HG03439 (cell line): Measurements from ENCODE around the gene THAP9.
A peak's percentile ranks its signal among the peaks of the same experiment; 100 is the strongest.
"Not testable (repeated sequence)": the region's sequence is repeated elsewhere in the genome, so short reads cannot be mapped to it uniquely, and the experiment has no call there.

Experiments
- ATAC-seq: cut with Tn5 transposase; IDR thresholded peaks from one replicate; pipeline ENCODE4 v1.9.1; 2021; ENCODE audit warnings: mild to moderate bottlenecking, moderate library complexity; ENCODE audit not compliant: unreplicated experiment

The THAP9 gene

DNA sequence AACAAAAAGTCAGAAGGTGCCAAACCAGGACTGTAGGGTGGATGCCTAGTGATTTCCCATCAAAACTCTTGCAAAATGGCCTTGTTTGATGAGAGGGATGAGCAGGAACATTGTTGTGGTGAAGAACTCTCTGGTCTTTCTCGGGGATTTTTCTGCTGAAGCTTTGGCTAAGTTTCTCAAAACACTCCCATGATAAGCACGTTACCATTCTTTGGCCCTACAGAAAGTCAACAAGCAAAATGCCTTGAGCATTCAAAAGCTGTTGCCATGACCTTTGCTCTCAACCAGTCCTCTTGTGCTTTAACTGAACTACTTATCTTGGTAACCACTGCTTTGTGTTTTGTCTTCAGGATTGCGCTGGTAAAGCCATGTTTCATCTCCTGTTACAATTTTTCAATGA is 6.6 kb upstream of the THAP9 start:
- ATAC-seq: no peak

DNA sequence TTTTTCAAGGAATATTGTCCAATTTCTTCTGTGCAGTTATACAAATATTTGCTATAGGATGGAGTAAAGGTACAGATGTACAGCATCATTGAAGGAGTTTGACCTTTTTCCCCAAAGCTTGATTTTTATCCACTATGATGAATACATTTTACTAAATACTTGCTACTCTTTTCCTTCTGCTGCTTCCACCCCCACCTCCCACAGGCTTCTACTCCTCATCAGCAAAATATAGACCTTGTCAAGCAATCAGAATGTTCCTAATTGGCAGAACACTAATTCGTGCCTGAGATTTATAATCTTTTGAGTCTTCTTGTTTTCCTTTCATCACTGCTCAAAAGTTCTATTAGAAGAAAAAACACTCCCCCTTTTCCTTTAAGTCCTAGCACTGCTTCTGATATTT is 3.8 kb upstream of the THAP9 start:
- no peak for ATAC-seq

DNA sequence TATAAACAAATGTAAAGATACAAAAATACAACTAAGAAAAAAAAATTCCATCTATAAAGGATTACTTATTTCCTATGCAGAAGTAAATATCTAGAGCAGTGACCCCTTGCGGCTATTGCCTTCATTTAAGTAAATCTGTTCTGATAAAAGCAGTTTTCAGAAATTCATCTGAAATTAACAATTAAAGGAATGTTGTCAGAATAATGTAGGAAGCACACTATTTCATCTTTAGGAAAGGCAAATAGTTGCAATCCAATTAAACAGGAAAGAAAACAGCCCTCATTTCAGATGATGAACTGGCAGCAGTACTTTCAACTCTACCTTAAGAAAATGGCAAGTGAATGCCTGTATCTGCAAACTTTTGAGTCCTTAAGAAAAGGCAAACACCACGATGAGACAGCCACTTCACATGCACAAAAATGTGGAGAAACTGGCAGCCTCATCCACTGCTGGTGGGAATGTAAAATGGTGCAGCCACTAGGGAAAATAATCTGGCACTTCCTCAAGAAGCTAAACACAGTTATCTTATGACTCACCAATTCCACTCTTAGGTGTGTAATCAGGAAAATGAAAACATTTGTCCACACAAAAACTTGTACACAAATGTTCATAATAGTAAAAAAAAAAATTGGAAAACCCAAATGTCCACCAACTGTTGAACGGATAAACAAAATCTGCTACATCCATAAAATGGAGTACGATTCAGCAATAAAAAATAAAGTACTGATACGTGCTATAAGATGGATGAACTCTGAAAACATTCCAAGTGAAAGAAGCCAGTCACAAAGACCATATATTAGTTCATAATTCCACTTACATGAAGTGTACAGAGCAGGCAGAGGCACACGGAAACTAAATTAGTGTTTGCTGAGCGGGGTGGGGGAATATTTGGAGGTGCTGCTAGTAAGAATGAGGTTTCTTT is 2.0 kb upstream of the THAP9 start:
- ATAC-seq: no peak

DNA sequence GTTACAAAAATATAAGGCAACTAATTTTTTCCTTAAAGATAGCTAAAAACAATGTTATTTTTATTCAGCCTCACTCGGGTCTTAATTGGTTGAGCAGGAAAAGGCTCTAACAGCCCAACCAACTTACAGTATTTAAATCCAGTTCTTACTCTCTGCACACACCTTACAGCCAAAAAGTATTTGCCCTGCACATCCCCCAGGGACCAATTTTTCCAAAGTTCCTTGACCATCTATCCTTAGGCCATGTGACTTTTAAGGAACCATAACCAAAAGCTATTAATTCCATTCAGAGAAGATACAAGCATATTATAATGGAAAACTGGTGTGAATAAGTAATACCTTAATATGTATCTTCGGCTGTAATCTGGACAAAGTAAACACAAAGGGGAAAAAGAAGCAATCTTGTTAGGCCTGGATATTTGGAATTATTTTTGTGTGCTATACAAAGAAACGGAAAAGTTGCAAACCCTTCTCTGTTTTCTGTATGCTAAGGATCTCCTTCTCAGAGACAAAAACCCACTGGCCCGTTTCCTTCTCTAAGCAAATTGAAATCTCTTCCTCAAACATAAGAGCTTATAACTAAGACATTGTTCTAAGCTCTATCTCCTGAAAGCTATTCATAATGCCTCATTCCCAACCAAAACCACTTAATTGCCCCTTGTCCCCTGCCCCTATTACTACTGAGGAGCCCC is 1.0 kb upstream of the THAP9 start:
- ATAC-seq: no peak

DNA sequence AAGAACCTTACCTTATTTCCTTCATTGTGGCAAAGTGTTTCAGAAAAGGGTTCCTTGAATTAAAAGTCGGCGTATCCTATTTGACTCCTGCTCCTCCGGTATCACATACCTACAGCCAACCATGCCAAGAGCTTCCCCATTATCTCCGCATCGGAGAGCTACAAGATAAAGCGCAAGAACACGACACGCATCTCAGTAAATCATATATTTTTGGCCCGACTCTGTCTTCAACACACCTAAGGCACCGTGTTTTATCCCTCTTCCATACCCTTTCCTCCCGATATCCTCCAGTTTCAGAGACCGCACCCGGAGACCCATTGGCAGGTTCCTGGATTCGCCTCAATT is 497 bp upstream of the THAP9 start:
- ATAC-seq: peak; percentile 12

DNA sequence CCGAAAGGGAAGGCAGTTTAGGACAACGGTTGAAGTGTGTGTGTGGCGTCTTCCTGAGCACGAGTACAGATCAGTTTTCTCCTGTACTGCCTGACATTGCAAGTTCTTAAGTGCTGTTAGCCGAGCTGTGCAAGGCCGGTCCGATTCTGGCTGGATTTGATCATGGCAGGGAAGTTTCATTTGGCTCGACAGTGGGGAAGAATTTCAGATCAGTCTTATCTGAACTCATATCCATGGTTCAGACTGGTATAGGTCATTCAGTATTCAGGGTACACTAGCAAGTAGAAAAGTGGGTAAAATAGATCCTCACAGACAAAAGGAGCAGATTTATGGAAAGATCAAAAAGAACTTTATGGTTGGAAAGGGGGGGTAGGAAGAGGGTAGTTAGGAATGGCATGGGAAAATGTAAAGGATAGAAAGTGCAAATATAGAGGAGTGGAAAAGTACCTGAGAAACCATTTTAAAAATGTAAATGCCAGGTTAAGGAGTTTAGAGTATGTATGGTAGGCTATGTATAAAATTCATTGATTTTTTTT is 716 bp downstream of the THAP9 start:
- peak; percentile 2 for ATAC-seq

DNA sequence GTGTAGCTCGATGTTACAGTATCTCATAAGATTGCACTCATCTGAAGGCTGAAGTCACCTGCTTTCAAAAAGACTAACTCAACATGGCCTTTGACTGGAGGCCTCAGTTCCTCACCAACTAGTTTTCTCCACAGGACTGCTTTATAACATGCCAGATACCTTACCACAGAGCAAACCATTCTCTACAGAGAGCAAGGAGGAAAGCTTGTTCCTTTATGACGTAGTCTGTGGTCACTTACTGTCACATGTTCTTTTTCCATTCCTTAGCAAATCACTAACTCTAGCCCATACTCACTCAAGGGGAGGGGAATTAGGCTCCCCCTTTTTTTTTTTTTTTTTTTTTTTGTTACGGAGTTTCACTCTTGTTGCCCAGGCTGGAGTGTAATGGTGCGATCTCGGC is 3.2 kb downstream of the THAP9 start:
- ATAC-seq: no peak

DNA sequence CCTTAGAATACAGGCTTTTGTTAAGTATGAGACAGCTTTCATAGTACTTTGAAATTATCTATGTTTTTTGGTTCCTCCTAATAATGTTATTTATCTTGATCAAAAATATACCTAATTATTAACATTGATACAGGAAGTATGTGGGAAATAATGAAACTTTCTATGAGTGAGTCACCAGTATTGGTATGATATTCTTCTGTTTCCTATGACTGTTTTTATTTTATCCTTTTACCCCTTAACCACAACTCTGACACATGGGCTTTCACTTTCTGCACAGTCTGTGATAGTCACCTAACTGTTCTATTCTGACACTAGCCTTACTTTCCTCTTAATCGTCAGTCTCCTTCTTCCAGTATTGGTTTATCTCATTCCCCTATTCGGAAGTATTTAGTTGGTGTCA is 4.7 kb downstream of the THAP9 start:
- peak; percentile 36 for ATAC-seq

DNA sequence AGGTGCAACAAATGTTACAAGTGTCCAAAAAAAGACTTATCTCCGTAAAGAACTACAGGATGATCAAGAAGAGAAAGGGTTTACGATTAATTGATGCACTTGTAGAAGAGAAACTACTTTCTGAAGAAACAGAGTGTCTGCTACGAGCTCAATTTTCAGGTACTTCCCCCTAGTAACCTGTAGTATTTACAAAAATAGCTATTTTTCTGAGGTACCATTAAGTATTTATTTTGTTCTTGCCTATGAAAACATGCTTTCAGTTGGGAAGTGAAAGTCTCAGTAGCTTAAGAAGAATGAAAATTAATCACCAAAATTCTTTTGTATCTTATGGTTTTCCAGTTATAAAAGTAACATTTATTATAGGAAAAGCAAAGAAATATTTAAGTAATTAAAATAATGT is 5.9 kb downstream of the THAP9 start:
- no peak for ATAC-seq

DNA sequence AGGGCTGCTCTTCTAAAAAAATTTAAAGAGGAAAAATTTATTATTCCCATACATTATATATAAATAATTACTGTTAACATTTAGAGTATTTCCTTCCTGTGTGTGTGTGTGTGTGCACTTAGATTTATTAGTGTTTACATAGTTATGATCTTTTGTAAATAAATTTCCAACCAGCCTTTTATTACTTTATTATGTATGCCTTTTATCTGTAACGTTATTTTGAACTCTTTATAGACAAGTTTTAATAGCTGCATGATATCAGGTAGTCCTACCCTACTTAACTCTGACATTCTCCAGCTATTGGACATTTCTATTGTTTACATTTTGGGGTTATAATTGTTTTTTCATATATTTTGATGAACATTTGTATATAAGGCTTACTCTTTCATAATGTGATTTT is 8.8 kb downstream of the THAP9 start:
- no peak for ATAC-seq

DNA sequence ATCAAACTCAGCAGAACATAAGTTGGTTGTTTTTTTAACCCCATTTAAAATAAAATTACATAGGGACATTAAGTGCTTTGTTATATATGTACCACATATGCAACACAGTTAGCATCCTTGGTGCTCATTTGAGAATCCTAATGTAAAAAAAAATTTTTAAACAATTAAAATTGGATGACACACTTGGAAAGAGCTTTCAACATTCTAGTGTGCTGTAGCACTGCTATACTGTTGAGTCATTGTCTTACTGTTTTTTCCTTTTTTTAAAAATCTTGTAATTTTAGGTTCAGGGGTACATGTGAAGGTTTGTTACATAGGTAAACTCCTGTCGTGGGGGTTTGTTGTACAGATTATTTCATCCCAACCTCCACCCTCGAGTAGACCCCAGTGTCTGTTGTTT is 12.8 kb downstream of the THAP9 start:
- ATAC-seq: no peak

DNA sequence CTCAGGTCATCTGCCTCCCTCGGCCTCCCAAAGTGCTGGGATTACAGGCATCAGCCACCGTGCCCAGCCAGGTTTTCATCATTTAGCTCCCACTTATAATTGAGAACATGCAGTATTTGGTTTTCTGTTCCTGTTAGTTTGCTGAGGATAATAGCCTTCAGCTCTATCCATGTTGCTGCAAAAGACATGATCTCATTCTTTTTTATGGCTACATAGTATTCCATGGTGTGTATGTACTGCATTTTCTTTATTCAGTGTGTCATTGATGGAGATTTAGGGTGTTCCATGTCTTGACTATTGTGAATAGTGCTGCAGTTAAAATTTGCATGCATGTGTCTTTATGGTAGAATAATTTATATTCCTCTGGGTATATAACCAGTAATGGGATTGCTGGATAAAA is 13.4 kb downstream of the THAP9 start:
- ATAC-seq: not testable (repeated sequence)

DNA sequence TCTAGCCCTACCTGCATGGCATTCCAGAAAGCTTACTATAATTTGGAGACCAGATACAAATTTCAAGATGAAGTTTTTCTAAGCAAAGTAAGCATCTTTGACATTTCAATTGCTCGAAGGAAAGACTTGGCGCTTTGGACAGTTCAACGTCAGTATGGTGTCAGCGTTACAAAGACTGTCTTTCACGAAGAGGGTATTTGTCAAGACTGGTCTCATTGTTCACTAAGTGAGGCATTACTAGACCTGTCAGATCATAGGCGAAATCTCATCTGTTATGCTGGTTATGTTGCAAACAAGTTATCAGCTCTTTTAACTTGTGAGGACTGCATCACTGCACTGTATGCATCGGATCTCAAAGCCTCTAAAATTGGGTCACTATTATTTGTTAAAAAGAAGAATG is 17.6 kb downstream of the THAP9 start:
- no peak for ATAC-seq

DNA sequence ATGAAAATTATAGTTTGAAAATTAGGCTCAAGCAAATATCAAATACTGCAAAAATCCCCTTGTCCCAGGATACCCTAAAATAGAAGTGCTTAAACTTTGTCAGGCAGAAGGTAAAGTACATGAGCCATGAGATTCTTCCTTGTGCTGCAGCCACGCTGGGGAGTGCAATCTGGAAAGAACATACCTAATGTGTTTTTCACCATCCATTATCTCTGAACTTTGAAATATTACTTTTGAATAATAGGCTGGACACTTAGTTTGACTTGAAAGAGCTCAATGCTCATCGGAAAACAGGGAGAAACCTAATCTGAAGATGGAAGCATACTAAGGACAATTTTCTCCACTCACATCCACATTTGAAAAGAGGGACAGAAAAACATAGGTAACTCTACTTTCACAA is 18.9 kb downstream of the THAP9 start:
- no peak for ATAC-seq

DNA sequence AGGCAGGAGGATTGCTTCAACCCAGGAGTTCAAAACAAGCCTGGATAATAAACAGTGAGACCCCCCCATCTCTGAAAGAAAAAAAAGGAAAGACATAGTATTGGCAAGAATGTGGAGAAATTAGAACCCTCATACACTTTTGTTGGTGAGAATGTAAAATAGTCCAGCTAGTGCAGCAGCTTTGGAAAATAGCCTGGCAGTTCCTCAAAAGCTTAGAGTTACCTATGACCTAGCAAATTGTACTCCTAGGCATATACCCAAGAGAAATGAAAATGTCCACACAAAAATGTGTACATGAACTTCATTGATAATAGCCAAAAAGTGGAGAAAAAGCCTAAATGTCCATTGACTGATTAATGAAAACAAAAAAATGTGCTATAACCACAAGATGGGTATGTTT is 21.3 kb downstream of the THAP9 start:
- no peak for ATAC-seq

DNA sequence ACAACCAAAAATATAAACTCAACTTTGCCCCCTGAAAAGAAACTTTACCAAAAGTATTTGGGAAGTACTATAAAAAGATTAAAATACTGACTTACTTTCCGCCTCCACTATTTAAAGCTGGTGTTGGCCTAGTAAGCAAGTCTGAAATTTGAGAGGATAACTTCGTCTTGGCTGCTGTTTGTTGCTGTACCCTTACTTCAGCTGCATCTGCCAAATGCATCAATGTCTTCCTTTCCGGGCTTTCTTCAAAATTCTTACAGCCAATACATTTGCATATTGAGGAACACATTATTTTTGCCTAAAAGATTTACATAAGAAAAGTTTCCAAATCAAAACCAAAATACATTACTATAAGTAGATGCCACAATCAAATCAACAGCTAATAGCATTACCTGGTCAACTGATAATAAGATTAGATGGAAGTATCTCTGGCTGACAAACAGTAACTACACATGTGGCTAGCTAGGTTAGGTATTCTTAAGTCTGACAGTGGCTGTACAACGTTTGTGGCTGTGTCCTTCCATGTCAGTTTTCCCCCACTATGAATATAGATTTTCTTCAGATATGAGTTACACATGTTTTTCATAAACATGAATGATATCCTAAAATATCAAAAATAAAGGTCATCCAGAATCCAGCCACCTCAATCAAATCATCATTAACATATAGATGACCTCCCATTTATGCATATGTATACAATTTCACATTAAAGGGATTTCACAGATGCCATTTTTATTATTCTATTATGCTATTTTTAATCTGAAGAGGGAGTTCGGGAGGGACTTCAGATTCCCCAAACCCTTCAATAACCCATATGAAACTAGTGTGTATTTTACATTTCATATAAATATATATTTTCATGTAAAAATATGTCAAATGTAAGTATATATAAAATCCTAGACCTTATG is 30.6 kb downstream of the THAP9 start:
- no peak for ATAC-seq

DNA sequence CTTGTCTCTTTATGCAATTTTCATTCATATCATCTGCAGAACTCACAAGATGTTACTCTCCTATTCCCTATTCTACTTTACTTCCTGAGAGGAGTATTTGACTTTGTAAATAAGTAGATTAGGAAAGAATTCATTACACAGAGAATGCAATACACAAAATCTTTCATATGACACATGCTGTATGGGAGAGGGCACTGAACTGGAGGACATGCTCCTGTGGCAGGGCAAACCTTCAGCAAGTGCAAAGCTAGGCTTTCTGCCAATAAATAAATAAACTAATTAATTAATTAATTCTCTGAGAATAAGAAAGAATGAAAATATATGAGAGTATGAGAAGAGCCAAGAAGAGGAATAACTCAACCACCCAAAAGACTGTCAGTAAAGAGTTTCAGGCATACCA is 33.9 kb downstream of the THAP9 start:
- ATAC-seq: no peak

DNA sequence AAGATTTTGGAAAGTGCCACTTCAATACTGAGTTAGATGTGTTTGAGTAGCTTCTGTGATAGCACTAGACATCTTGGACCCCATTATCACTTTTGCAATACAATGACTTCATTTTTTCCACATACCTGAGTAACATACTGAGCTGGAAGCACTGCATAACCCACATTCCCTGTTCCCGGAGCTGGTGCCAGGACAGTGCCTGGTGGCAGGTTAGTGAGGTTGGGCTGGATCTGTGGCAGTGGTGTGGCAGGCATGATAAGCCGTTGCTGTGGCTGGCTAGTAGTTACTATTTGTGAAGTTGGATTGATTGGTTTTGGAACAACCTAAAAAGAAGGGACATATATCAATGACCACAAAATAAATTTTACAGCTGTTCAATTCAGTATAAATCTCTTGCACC is 38.9 kb downstream of the THAP9 start:
- ATAC-seq: no peak

DNA sequence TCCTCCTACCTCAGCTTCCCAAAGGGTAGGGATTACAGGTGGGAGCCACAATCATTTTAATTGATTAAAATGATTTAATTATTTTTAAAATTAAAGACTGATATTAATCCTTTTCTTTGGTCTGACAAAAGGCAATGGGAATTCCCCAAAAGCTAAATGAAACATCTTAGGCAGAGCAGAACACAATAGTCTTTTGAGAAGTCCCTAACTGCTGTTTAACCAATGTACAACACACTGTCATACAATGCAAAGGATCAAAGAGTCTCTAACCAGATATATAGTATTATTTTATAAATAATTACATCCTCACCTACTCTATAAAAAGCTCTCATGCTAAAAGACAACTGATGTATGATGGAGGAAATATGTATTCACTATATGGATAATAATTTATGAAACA is 47.0 kb downstream of the THAP9 start:
- no peak for ATAC-seq

DNA sequence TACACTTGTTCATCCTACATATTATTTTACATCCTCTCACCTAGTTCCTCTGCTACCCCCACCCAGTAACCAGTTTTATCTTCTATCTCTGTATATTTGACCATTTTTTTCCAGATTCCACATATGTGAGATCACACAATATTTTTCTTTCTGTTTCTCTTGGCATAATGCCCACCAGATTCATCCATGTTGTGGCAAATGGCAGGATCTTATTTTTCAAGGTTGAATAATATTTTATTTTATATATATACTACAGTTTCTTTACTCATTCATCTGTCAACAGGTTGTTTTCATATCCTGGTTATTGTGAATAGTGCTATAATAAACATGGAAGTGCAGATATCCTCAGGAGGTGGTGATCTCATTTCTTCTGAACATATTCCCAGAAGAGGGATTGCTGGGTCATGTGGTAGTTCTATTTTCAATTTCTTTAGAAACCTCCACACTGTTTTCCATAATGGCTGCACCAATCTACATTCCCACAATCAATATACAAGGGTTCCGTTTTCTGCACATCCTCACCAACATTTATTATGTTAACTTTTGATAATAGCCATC is 48.2 kb downstream of the THAP9 start:
- ATAC-seq: no peak

DNA sequence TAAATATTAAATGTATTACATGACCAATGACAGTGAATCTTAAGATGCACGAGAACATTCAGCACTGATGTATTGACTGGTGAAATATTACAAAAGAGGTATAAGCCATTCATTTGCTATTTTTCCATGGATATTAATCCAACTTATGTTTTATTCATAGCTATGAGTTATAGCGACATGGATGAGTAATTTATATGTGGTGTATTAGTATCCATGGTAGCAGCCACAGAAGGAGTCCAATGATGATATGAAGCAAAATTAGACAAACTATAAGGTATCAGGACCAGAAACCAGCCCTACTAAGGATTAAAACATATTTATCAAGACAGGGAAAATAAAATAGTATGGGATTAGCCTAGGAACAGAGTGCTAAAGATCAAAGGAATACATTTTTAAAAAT is 50.7 kb downstream of the THAP9 start:
- ATAC-seq: no peak
